COLO829 (cell line): Measurements from ENCODE around the gene AP3B2.
A peak's percentile ranks its signal among the peaks of the same experiment; 100 is the strongest.

ENCODE experiments used
- DNase-seq: peaks from one replicate; pipeline ENCODE4 v3.0.0; 2012; ENCODE audit warnings: low spot score

Gene AP3B2

GRCh38 chr15:82698711-82699345 lies 10.8 kb downstream of the AP3B2 start:
- no peak for DNase-seq

DNA sequence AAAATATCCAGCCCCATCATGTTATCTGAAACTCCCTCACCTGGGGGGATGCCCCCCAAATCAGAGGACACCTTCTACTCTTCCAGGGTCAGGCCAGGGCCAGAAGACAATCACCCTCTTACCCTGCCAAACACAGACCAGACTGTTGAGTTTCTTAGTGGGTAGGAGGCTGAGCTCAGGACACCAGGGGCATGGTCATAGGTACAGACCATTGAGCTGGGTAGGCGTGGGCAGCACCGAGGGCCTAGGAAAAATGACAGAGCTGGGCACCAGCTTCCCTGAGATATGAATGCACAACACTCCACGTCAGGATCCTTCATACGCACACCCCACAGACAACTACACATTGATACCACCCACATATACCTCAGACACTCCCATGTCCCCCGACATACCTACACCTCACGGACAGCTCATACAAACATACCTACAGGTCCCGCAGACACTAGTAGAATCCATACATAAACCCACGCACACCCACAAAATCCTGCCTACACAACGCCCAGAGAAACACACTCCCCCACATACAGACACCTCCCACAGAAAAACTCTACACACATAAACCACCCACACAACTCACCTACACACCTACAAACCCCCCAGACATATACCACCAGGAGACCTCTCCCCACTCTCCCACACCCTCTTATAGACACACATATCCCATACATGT lies 11.8 kb downstream of the AP3B2 start:
- DNase-seq, result no peak

- DNase-seq, result no peak
Measured at GRCh38 chr15:82692171-82692570, 17.5 kb downstream of the AP3B2 start.

- no peak for DNase-seq
Measured at GRCh38 chr15:82689147-82689546, 20.5 kb downstream of the AP3B2 start.

GRCh38 chr15:82688691-82689090 lies 21.0 kb downstream of the AP3B2 start:
- no peak for DNase-seq

GRCh38 chr15:82681371-82681770 lies 28.3 kb downstream of the AP3B2 start:
- DNase-seq, result no peak

GRCh38 chr15:82680200-82681102 lies 29.2 kb downstream of the AP3B2 start:
- peak; percentile 7 for DNase-seq

- no peak for DNase-seq
Measured at GRCh38 chr15:82679626-82680199, 30.0 kb downstream of the AP3B2 start.

DNA sequence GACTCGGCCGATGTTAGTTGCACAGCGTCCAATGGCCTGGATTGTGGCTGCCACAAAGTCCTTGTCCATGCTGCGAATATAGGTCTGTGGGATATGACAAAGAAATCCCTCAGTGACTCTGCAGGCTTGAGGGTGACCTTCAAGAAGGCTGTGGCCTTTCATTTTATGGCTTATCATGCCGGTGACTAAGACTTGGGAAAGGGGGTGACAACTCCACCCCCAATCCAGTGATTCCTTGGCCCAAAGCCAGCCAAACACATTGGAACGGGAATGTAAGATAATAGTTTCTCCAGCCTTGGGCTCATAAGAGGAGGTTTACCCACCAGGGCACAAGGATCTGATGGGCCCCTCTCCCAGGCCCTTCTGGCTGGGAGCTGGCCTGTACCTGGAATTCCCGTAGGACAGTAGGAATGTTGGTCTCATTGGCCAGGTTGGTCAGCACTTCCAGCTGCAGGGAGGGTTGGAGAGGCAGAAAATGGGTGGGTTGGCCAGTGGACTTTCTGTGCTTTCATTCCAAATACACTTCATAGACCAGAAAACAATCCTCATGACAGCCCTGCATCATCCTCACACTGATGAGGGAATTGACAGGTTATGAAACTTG lies 31.9 kb downstream of the AP3B2 start:
- no peak for DNase-seq

DNA sequence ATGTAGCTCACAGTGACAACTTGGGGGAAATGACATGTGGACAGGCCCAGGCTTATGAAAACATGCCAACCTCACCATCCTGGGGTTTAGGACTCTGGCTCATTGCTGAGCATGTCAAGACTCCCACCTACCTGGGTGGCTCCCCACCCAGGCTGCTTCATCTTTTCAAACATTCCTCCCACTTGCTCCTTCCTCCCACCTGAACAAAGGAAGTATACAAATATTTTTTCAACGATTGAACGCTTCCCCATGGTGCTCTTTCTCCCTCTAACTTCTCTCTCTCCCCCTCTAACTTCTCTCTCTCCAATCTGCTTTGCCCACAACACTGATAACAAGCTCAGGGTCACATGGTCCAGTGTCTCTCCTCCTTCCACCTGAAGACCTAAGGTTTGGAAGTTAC lies 34.8 kb downstream of the AP3B2 start:
- DNase-seq, result no peak

GRCh38 chr15:82670699-82671098 lies 39.0 kb downstream of the AP3B2 start:
- no peak for DNase-seq

GRCh38 chr15:82666606-82667005 lies 43.1 kb downstream of the AP3B2 start:
- no peak for DNase-seq

DNA sequence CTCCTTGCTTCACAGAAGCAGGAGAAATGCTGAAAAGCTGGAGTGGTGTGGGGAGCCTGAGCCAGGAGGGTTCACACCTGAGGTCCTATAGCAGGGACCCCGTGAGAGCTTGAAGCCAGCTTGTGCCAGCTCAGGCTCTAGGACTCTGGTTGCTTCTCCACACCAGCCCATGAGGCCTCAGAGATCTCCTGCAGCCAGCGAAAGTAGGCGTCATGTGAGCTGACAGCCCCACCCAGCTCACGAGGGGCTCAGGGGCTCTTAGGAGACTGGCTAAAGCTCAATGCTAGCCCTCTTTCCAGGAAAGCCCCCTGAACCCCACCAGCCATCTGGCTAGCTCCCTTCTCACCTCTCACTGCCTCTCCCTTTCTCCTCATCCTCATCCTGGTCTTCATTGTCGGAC lies 45.7 kb downstream of the AP3B2 start:
- no peak for DNase-seq

DNA sequence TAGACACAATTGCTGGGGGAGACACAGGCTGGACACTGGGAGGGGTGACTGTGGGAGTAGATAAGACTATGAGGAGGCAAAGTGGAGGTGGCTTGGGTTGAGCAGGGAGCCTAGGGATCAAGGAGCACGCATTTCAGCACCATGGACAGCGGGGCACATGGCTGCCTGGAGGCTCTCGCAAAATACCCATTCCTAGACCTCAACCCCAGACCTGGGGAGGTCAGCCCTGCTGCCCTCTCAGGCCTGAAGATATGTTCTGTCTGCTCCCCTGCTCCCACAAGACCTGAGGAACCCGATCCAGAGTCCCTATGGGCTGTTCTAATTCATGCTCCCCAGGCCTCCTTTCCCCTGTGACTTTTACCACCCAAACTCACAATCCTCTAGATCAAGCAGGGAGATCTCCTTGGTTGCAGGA lies 46.5 kb downstream of the AP3B2 start:
- peak; percentile 50 for DNase-seq

DNA sequence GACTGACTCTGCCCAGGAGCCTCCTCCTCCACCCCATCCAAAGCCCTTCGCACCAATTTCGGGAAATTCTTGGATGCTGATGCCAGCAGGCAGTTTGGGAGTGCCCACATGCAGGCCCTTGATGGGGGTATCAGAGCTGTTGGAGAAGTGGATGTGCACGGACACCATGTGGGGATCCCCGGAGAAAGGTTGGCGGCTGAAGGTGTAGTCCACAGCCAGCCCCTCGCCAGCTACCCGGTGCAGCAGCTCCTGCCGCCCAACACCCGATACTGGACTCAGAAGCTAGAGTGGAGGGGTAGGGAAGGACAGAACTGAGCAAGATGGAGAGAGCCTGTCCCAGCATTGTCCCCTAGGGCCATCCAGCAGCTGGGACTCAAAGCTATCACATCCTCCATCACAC lies 47.0 kb downstream of the AP3B2 start:
- DNase-seq, result no peak

- DNase-seq, result no peak
Measured at GRCh38 chr15:82660378-82660777, 49.3 kb downstream of the AP3B2 start.

GRCh38 chr15:82656641-82657266 lies 52.9 kb downstream of the AP3B2 start:
- no peak for DNase-seq

DNA sequence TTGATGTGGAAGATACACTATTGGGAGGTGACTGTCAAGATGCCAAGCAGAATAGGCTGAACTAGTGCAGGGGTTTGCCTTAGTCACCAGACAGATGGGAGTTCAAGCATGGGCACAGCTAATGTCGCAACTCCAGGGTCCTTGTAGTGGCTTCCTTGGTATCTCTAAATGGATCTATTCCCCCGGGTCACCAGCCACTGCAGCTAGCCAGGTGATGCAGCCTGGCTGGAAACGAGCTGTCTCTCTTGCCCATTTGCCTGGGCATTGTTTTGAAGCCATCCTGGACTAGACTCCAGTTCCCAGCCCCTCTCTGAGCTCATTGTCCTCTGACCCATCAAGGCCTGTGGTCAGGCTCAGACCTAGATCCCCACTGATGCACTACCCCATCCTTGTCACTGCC lies 54.1 kb downstream of the AP3B2 start:
- no peak for DNase-seq

DNA sequence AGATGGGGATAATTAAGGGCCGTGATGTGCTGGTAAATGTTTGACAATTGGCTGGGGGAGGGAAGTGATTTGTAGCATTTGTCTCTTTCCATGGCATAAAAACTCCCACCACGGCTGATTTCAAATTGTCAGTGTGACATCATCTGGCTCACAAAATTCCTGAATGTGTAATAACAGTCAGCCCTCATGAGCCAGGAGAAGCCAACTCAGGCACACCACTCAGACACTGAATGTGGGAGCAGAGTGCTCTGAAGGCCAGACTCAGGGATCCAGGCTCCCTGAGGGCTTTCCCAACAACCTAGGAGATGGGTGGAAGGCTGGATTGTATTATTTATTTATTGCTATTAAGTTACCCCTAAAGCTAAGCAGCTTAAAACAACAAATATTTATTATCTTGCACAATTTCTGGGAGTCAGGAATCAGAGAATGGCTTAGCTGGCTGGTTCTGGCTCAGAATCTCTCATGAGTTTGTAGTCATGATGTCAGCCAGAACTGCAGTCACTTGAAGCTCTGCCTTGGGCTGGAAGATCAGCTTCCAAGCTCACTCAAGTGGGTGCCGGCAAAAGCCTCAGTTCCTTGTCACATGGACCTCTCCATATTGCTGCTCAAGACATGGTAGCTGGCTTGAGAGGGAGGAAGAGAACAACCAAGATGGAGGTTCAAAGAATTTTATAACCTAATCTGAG lies 56.0 kb downstream of the AP3B2 start:
- DNase-seq, result no peak

- DNase-seq, result no peak
Measured at GRCh38 chr15:82651708-82652107, 58.0 kb downstream of the AP3B2 start.

GRCh38 chr15:82650046-82650670 lies 59.5 kb downstream of the AP3B2 start:
- DNase-seq, result no peak
